HEK293 (cell line): Measurements from ENCODE around the gene AFF1.

Experiments
- GLIS1 ChIP-seq: fragments of 450-650 bp; formaldehyde crosslinking; IDR thresholded peaks from 2 replicates; pipeline ENCODE4 v1.5.1; 2016; ENCODE audit warnings: missing biosample characterization, missing genetic modification characterization
- INSM2 ChIP-seq: fragments of 450-650 bp; formaldehyde crosslinking; IDR thresholded peaks from 2 replicates; pipeline ENCODE4 v1.5.1; 2016; ENCODE audit warnings: missing biosample characterization, missing genetic modification characterization
- KLF10 ChIP-seq: fragments of 450-650 bp; IDR thresholded peaks from 2 replicates; pipeline ENCODE4 v1.5.1; 2018; ENCODE audit warnings: missing biosample characterization, mild to moderate bottlenecking, missing genetic modification characterization
- KLF17 ChIP-seq: fragments of 450-650 bp; formaldehyde crosslinking; IDR thresholded peaks from 2 replicates; pipeline ENCODE4 v1.5.1; 2016; ENCODE audit warnings: missing biosample characterization, missing genetic modification characterization
- PBX3 ChIP-seq: sonication (generic); formaldehyde crosslinking; IDR thresholded peaks from 2 replicates; pipeline ENCODE4 v1.8.1; 2022; ENCODE audit warnings: mild to moderate bottlenecking, moderate library complexity, missing genetic modification reagents
- RBAK ChIP-seq: fragments of 450-650 bp; formaldehyde crosslinking; IDR thresholded peaks from 2 replicates; pipeline ENCODE4 v1.5.1; 2016; ENCODE audit warnings: missing biosample characterization, missing genetic modification characterization
- REST ChIP-seq: fragments of 450-650 bp; formaldehyde crosslinking; IDR thresholded peaks from 2 replicates; pipeline ENCODE4 v1.5.1; 2016; ENCODE audit warnings: missing biosample characterization, missing genetic modification characterization
- TCF7L2 ChIP-seq: IDR thresholded peaks from 2 replicates; pipeline ENCODE4 v1.6.1; 2011; ENCODE audit warnings: low read depth, mild to moderate bottlenecking, inconsistent platforms, low read length, moderate library complexity, borderline replicate concordance
- ZBTB7A ChIP-seq: fragments of 450-650 bp; formaldehyde crosslinking; IDR thresholded peaks from 2 replicates; pipeline ENCODE4 v1.5.1; 2016; ENCODE audit warnings: low read depth, missing biosample characterization, missing genetic modification characterization
- ZBTB8A ChIP-seq: fragments of 450-650 bp; formaldehyde crosslinking; IDR thresholded peaks from 2 replicates; pipeline ENCODE4 v1.5.1; 2016; ENCODE audit warnings: missing biosample characterization, missing genetic modification characterization
- ZNF10 ChIP-seq: fragments of 450-650 bp; formaldehyde crosslinking; IDR thresholded peaks from 2 replicates; pipeline ENCODE4 v1.5.1; 2017; ENCODE audit warnings: missing biosample characterization, missing genetic modification characterization
- ZNF114 ChIP-seq: fragments of 450-650 bp; formaldehyde crosslinking; IDR thresholded peaks from 2 replicates; pipeline ENCODE4 v1.5.0; 2017; ENCODE audit warnings: missing biosample characterization, missing genetic modification characterization
- ZNF146 ChIP-seq: fragments of 450-650 bp; formaldehyde crosslinking; IDR thresholded peaks from 2 replicates; pipeline ENCODE4 v1.5.1; 2016; ENCODE audit warnings: missing biosample characterization, missing genetic modification characterization
- ZNF18 ChIP-seq: fragments of 450-650 bp; formaldehyde crosslinking; IDR thresholded peaks from 2 replicates; pipeline ENCODE4 v1.5.1; 2016; ENCODE audit warnings: missing biosample characterization, missing genetic modification characterization
- ZNF184 ChIP-seq: fragments of 450-650 bp; IDR thresholded peaks from 2 replicates; pipeline ENCODE4 v1.5.1; 2018; ENCODE audit warnings: missing biosample characterization, mild to moderate bottlenecking, missing genetic modification characterization
- ZNF19 ChIP-seq: fragments of 450-650 bp; formaldehyde crosslinking; IDR thresholded peaks from 2 replicates; pipeline ENCODE4; 2016; ENCODE audit warnings: missing biosample characterization, missing genetic modification characterization, low read depth
- ZNF223 ChIP-seq: fragments of 450-650 bp; formaldehyde crosslinking; IDR thresholded peaks from 2 replicates; pipeline ENCODE4 v1.5.1; 2016; ENCODE audit warnings: missing biosample characterization, missing genetic modification characterization
- ZNF24 ChIP-seq: fragments of 450-650 bp; formaldehyde crosslinking; IDR thresholded peaks from 2 replicates; pipeline ENCODE4 v1.5.1; 2016; ENCODE audit warnings: missing biosample characterization, missing genetic modification characterization
- ZNF311 ChIP-seq: fragments of 450-650 bp; formaldehyde crosslinking; IDR thresholded peaks from 2 replicates; pipeline ENCODE4 v1.5.1; 2017; ENCODE audit warnings: missing biosample characterization, missing genetic modification characterization, borderline replicate concordance
- ZNF324 ChIP-seq: fragments of 450-650 bp; formaldehyde crosslinking; IDR thresholded peaks from 2 replicates; pipeline ENCODE4 v1.5.1; 2016; ENCODE audit warnings: missing biosample characterization, missing genetic modification characterization
- ZNF362 ChIP-seq: fragments of 450-650 bp; formaldehyde crosslinking; IDR thresholded peaks from 2 replicates; pipeline ENCODE4 v1.5.1; 2016; ENCODE audit warnings: missing biosample characterization, missing genetic modification characterization
- ZNF624 ChIP-seq: fragments of 450-650 bp; formaldehyde crosslinking; IDR thresholded peaks from 2 replicates; pipeline ENCODE4 v1.5.1; 2017; ENCODE audit warnings: missing biosample characterization, missing genetic modification characterization
- ZNF670 ChIP-seq: fragments of 450-650 bp; formaldehyde crosslinking; IDR thresholded peaks from 2 replicates; pipeline ENCODE4 v1.5.1; 2016; ENCODE audit warnings: missing biosample characterization, missing genetic modification characterization, low read depth
- ZNF747 ChIP-seq: fragments of 450-650 bp; formaldehyde crosslinking; IDR thresholded peaks from 2 replicates; pipeline ENCODE4 v1.5.1; 2016; ENCODE audit warnings: missing biosample characterization, missing genetic modification characterization
- TF ChIP-seq, protein P1 (sequence below): fragments of 450-650 bp; formaldehyde crosslinking; IDR thresholded peaks from 2 replicates; pipeline ENCODE4 v1.5.1; 2016; ENCODE audit warnings: missing biosample characterization, missing genetic modification characterization
- TF ChIP-seq, protein P2 (sequence below): fragments of 450-650 bp; formaldehyde crosslinking; IDR thresholded peaks from 2 replicates; pipeline ENCODE4 v1.5.1; 2016; ENCODE audit warnings: missing biosample characterization, missing genetic modification characterization

The AFF1 gene

GRCh38 chr4:86891762-86892635, 42.8 kb upstream of the AFF1 start, which contains the start of gene C4orf36 (continued):
- TF ChIP-seq REST (tag by site-specific recombination) (no peak), ZNF747 (tag by site-specific recombination) (no peak), ZNF362 (no peak), ZNF19 (tag by site-specific recombination) (no peak), ZNF624 (tag by site-specific recombination) (no peak), ZNF146 (tag by site-specific recombination) (no peak), ZNF114 (tag by site-specific recombination) (no peak), ZNF311 (tag by site-specific recombination) (no peak), KLF17 (tag by site-specific recombination) (peak; percentile 74), KLF10 (tag by site-specific recombination) (0 out of 2 replicates have a peak, but pooled peaks have one; percentile 35), ZBTB8A (peak; percentile 82), ZNF670 (tag by site-specific recombination) (no peak), ZNF18 (tag by site-specific recombination) (no peak), RBAK (tag by site-specific recombination) (no peak), PBX3 (CRISPR knock-in tag) (no peak), ZNF223 (tag by site-specific recombination) (no peak), INSM2 (tag by site-specific recombination) (no peak), TCF7L2 (no peak), GLIS1 (peak; percentile 41; the same call in 1 of the 2 replicates), ZBTB7A (tag by site-specific recombination) (no peak), ZNF324 (tag by site-specific recombination) (no peak), ZNF10 (tag by site-specific recombination) (no peak), ZNF24 (no peak), ZNF184 (tag by site-specific recombination) (peak; percentile 44; the same call in 1 of the 2 replicates)
- TF ChIP-seq, protein P1, sequence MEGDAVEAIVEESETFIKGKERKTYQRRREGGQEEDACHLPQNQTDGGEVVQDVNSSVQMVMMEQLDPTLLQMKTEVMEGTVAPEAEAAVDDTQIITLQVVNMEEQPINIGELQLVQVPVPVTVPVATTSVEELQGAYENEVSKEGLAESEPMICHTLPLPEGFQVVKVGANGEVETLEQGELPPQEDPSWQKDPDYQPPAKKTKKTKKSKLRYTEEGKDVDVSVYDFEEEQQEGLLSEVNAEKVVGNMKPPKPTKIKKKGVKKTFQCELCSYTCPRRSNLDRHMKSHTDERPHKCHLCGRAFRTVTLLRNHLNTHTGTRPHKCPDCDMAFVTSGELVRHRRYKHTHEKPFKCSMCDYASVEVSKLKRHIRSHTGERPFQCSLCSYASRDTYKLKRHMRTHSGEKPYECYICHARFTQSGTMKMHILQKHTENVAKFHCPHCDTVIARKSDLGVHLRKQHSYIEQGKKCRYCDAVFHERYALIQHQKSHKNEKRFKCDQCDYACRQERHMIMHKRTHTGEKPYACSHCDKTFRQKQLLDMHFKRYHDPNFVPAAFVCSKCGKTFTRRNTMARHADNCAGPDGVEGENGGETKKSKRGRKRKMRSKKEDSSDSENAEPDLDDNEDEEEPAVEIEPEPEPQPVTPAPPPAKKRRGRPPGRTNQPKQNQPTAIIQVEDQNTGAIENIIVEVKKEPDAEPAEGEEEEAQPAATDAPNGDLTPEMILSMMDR (tag by site-specific recombination) = peak; percentile 38
- TF ChIP-seq, protein P2, sequence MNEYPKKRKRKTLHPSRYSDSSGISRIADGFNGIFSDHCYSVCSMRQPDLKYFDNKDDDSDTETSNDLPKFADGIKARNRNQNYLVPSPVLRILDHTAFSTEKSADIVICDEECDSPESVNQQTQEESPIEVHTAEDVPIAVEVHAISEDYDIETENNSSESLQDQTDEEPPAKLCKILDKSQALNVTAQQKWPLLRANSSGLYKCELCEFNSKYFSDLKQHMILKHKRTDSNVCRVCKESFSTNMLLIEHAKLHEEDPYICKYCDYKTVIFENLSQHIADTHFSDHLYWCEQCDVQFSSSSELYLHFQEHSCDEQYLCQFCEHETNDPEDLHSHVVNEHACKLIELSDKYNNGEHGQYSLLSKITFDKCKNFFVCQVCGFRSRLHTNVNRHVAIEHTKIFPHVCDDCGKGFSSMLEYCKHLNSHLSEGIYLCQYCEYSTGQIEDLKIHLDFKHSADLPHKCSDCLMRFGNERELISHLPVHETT (tag by site-specific recombination) = no peak
